GM21423 (cell line): ENCODE measurements around the gene SLC22A31.
A peak's percentile ranks its signal among the peaks of the same experiment; 100 is the strongest.

Experiments used
- ATAC-seq: cut with Tn5 transposase; IDR thresholded peaks from one replicate; pipeline ENCODE4 v1.9.1; 2021; ENCODE audit warnings: mild to moderate bottlenecking, moderate library complexity; ENCODE audit not compliant: unreplicated experiment

SLC22A31 gene

DNA sequence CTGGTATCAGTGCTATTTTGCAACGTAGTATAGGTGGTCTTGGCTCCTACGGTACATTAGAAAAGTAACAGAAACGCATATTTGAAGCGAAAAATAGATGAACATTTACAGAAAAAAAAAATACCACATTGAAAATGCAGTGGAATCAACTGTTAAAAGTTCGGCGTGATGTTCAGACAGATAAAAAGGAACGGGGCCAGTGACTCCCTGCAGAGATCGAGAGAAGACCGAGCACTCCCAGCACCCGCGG lies 16.7 kb upstream of the SLC22A31 start:
- no peak for ATAC-seq

DNA sequence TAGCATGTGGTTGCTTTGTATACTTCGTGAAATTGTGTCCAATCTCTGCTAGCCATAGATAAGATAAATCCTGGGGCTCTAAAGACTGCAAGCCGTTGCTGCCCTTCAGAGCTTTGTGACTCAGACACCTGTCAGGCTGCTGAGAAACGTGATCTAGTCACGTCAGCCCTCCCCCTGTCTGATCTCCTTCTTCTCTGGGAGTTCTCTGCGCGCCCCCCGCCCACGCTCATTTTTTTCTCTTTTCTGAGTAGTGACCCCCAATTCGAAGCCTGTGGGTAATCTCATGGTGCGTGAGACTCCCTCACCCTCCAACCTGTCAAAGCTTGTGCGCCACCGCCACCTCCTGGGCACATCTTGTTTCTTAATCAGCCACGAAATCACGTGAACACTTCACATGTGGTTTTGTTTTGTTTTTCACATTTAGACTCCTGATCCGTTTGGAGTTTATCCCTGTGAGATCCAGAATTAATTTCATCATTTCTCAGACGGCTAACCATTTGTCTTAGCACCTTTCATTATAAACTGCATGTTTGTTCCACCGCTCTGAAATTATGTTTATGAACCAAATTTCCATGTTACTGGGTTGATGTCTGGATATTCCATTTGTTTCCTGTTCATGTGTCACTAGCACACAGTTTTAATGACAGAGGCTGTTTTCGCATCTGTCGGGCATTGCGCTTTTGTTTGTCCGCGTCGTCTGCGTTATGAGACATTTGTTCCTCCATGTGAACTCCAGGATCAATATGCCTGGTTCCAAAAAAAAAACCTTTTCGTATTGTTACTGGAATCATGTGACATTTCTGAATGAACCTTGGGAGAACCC lies 16.2 kb upstream of the SLC22A31 start:
- ATAC-seq, result peak; percentile 38

GRCh38 chr16:89210904-89211515 lies 10.7 kb upstream of the SLC22A31 start:
- no peak for ATAC-seq

GRCh38 chr16:89210165-89210903 lies 10.0 kb upstream of the SLC22A31 start:
- no peak for ATAC-seq

DNA sequence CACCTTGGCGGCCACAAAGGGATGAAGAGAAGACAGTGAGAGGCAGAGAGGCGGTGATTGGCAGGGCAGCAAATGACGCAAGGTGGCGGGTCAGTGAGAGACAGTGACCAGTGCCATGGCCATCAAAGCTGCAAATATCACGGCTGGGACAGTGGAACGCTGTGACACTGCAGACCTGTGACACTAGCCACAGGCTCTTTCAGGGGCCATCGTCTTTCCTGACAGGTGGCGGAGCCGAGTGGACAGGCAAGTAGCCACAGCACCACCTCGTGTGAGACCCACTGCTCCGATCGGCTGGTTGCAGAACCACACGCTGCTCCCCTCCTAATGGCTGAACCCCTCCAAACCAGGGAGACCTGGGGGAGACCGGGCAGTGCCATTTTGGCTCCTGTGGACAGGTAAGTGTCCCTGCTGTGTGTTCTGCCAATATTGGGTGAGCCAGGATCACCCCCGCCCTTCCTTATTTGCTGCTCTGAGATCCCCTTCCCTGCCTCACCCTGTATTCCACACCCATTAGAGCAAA lies 9.2 kb upstream of the SLC22A31 start:
- ATAC-seq, result no peak

- no peak for ATAC-seq
These were observed 7.7 kb upstream of the SLC22A31 start for GRCh38 chr16:89207993-89208392.

GRCh38 chr16:89202422-89203215 lies 2.3 kb upstream of the SLC22A31 start:
- no peak for ATAC-seq

- no peak for ATAC-seq
These were observed 1.4 kb upstream of the SLC22A31 start for GRCh38 chr16:89201439-89202377.

GRCh38 chr16:89200850-89201411 lies 594 bp upstream of the SLC22A31 start:
- no peak for ATAC-seq

- no peak for ATAC-seq
These were observed 855 bp downstream of the SLC22A31 start for GRCh38 chr16:89199241-89200123.

DNA sequence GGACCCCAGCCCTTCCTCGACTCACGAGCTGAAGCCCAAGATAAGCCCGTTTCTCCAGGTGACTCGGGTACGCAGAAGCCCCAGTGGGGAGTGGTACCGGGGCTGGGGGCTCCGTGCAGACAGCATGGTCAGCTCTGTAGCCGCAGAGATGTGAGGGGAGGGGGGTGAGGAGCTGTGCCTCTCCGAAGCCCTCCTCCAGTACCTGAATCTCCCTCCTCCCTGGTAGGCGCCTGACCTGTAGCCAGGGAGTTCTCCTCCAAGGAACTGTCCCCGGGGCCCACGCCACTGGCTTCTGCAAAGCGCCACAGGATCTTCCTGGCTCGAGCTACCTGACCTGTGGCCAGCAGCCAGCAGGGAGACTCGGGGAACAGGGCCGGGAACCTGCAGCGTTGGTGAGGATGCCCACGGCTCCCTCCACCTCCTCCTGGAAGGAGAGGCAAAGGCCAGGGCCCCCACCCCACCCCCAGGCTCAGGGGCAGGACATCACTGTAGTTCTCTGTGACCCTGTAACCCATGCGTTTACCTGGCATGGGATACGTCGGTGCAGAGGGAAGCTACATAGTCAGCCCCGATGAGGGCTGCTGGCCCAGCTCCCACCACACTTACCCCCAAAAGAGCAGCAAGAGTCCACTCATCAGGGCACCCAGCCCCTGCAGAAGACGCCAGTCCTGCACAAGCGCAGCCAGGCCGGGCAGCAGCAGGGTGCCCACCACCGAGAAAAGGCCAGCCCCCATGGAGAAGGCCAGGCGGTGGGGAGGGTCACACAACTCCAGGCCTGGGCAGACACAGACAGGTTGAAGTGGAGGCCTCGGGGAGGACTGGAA lies 1.7 kb downstream of the SLC22A31 start:
- no peak for ATAC-seq

DNA sequence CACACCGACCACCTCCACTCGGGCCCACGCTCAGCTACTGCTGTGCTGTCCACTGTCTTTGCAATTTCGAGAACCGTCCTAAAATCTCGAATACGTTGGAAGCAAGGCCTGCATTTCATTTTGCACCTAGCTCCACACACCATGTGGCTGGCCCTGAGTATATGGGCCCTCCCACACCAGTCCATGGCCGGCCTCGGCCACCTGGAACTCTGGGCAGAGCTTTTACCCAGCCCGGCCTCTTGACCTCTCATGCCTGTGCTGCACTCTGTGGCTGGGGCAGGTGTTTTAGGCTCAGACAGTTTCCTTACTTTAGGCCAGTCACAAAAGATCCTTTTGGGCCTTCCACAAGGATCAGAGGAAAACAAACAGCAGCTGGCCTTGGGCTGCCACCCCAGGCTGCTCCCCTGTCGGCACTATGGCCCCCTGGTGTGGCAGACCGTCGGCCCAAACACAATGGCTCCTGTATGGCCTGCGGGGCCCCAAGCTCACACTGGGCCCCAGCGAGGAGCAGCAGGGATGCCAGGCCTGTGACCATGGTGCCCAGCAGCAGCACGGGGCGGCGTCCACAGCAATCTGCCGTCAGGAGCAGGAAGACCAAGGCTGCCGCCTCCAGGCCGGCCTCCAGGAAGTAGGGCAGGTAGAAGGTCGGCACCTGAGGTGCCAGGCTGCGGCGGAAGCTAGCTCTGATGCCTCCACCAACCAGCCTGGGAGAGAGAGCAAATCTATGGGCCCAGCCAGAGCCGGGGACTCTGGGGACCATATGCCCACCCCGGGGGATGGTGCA lies 2.5 kb downstream of the SLC22A31 start:
- ATAC-seq, result no peak

GRCh38 chr16:89197033-89197632 lies 3.2 kb downstream of the SLC22A31 start:
- no peak for ATAC-seq

DNA sequence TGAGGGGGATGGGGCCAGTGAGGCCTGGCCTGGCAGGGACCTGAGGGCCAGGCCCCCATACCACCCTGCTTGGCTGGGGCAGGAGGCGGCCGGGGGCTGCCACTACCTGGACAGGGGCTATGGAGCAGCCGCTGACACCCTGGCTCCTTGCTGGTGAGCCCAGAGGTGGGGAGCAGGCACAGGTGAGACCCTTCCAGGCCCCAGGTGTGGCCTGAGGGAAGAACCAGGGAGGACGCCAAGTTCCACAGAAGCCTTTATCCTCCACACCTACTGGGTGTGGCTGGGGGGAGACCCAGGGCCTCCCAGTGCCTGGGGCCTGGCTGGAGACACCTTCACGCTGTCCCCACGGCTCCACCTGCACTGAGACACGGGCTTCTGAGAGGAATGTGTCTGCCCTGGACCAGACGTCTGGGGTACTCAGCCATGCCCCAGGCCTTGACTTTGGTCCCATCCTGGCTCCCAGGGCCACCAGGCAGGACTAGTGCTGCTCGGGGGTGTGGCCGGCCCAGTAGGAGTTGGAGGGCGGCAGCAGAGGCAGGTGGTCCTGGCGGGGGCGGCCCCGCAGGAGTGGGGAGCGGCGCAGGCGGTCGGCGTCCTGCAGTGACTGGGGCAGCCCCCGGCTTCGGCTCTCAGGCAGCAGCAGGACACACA lies 4.7 kb downstream of the SLC22A31 start:
- no peak for ATAC-seq

DNA sequence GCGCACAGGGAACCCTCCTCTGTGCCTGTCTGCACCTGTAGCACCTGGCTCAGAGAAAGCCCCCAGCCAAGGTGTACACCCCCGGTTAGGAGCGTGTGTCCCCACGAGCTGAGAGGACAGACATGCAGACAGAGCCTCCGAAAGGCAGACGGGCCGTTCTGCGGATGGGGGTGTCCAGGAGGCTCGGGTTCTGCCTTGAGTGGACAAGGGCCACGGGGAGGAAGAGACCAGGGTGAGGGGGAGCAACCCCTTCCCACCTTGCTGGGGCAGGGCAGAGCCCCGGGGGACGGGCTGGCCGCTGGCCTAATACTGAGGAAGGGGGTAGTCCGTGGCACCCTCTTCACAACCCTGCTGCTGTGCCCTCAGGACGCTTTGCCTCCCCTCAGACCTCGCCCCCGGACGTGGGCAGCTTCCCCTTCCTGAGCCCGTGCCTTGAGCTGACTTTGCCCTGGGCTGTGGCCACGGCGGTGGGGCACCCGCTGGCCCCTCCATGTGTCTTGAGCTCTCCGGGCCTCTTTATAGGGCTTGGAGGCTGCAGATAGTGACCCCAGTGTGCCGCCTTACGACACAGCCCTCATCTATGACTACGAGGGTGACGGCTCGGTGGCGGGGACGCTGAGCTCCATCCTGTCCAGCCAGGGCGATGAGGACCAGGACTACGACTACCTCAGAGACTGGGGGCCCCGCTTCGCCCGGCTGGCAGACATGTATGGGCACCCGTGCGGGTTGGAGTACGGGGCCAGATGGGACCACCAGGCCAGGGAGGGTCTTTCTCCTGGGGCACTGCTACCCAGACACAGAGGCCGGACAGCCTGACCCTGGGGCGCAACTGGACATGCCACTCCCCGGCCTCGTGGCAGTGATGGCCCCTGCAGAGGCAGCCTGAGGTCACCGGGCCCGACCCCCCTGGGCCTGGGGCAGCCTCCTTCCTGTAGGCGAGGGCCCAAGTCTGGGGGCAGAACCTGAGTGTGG lies 5.7 kb downstream of the SLC22A31 start:
- no peak for ATAC-seq
